GM20000 (cell line): ENCODE results near the gene ARPC4.
A peak's percentile ranks its signal among the peaks of the same experiment; 100 is the strongest.

Experiments used
- DNase-seq: peaks from one replicate; pipeline ENCODE4 v3.0.0; 2012; ENCODE audit warnings: low spot score
- CTCF ChIP-seq: IDR thresholded peaks from 2 replicates; pipeline ENCODE4 v1.5.1; 2012; ENCODE audit warnings: mild to moderate bottlenecking, control low read depth; ENCODE audit errors: extremely low read depth, missing control alignments

The ARPC4 gene

GRCh38 chr3:9761919-9762318, 31.0 kb upstream of the ARPC4 start:
- TF ChIP-seq CTCF = no peak
- DNase-seq = no peak

GRCh38 chr3:9762871-9763270, 30.0 kb upstream of the ARPC4 start:
- no peak for DNase-seq
- TF ChIP-seq CTCF = no peak

GRCh38 chr3:9765865-9766264, 27.0 kb upstream of the ARPC4 start:
- DNase-seq = no peak
- no peak for TF ChIP-seq CTCF

GRCh38 chr3:9767418-9767817, 25.5 kb upstream of the ARPC4 start:
- no peak for TF ChIP-seq CTCF
- DNase-seq = no peak

- DNase-seq = no peak
- no peak for TF ChIP-seq CTCF
Measured at GRCh38 chr3:9768141-9768775, 24.6 kb upstream of the ARPC4 start.

GRCh38 chr3:9769012-9769411, 23.9 kb upstream of the ARPC4 start:
- DNase-seq = no peak
- TF ChIP-seq CTCF = no peak

GRCh38 chr3:9769426-9770275, 23.2 kb upstream of the ARPC4 start, which contains the start of gene CAMK1:
Gene CAMK1, minus strand, starts transcription at chr3:9769947. Its CDS starts 2,198 bp downstream, at chr3:9767749.
- TF ChIP-seq CTCF = no peak
- peak; percentile 79 for DNase-seq
